GM15510 (cell line): Measurements from ENCODE around the gene SFSWAP.

Experiments used
- POLR2A ChIP-seq: IDR thresholded peaks from 3 replicates; pipeline ENCODE4 v1.6.1; 2011; ENCODE audit warnings: borderline replicate concordance; ENCODE audit not compliant: insufficient read length; ENCODE audit errors: extremely low read depth

The SFSWAP gene

DNA sequence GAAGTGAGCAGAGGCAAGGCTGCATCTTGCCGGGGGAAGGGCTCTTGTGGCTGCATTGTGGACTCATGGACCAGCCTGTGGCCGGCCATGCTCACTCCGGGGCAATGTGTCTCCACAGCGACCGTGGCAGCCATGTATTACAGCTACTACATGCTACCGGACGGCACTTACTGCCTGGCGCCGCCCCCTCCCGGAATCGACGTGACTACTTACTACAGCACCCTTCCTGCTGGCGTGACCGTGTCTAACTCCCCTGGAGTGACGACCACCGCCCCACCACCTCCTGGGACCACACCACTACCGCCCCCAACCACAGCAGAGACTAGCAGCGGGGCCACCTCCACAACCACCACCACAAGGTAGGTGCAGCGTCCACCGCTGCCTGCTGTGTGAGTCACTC, 42.1 kb downstream of the SFSWAP start:
- TF ChIP-seq POLR2A, result no peak

DNA sequence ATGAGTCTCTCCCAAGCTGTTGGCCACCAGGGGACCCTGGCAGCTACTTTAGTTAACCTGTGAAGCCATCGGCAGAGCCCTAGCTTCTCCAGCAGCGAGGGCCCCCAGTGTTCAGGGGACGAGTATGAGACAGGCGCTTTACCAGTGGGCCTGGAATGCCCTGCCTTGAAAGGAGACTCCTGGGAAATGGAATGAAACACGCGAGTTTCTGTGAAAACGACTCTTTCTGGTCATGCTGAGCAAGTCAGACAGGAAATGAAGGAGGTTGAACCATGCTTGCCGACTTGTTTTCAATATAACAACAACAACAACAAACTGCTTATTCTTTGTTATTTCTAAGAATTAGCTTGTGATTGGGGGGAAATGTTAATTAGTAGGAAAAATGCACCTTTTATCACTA, 42.9 kb downstream of the SFSWAP start:
- no peak for TF ChIP-seq POLR2A

DNA sequence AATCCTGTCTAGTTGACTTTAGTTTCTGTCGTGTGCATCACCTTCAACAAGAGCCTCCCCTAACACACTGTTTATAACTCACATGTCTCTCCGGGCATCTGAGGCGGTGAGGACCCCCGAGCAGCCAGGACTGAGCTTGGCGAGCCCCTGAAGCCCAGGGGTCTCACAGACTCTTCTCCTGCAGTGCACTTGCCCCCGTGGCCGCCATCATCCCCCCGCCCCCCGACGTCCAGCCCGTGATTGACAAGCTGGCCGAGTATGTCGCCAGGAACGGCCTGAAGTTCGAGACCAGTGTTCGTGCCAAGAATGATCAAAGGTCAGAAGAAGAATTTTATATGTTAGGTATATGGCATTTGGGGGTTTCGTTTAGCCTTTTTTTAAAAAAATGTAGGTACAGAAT, 43.3 kb downstream of the SFSWAP start:
- no peak for TF ChIP-seq POLR2A

DNA sequence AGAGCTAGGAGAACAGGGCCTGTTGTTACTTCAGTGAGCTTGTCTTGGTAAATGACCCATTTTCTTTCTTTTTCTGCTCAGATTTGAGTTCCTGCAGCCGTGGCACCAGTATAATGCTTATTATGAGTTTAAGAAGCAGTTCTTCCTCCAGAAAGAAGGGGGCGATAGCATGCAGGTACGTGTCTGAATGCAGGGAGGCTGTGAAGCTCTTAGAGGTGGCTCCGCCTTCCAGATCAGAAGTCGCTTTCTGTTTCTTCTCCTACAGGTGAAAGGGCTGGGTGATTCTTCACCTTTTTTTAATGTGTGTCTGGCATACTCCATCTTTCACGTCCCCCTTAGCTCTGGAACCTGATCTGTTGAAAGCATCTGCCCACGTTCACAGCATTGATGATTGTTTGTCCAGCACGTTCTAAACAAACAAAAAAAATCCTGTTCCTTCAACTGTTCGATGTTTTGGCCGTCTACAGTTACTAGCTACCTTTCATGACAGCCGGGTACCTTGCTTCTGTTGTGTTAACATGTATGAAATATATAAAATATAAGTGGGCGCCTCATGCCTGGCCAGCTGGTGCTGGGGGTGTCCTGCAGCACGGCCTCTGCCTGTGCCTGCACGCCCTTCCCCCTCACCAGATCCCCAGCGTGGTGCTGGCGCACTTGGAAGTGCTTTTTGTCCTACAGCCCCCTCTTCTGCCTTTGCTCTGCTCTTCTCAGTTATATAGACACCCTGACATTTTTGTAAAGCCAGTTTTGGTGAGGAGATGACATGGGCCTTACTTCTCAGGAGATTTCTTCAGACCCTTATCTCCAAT, 44.6 kb downstream of the SFSWAP start:
- TF ChIP-seq POLR2A, result no peak

DNA sequence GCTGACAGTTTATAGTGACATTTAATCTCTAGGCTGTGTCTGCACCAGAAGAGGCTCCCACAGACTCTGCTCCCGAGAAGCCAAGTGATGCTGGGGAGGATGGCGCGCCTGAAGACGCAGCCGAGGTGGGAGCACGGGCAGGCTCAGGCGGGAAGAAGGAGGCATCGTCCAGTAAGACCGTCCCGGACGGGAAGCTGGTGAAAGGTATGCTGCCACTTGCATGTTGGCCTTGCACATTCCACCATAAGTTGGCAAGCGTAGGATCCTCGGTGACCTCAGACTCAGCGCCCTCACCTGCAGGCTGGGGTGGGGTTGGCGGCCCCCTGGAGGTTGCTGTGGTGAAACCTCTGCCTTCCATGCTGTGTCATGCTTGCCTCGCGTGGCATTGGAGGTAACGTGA, 45.6 kb downstream of the SFSWAP start:
- TF ChIP-seq POLR2A, result no peak

DNA sequence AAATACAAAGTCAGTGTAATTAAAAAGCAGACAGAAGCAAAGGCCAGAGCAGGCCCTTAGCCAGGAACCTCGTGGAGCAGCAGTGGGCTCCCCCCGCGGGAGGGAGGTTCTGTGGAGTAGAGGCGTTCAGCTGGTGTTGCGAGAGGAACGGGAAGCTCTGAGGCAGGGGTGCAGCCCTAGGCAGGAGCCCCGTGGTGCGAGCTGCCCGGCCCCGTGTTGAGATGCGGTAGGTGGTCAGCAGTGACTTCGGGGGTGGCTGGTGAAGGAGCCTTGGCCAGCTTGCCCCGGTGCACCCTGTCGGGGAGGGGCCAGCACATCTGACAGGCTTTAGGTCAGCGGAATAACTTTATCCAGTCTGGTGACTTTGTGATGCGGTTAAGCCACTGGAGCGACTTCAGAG, 46.2 kb downstream of the SFSWAP start:
- no peak for TF ChIP-seq POLR2A

DNA sequence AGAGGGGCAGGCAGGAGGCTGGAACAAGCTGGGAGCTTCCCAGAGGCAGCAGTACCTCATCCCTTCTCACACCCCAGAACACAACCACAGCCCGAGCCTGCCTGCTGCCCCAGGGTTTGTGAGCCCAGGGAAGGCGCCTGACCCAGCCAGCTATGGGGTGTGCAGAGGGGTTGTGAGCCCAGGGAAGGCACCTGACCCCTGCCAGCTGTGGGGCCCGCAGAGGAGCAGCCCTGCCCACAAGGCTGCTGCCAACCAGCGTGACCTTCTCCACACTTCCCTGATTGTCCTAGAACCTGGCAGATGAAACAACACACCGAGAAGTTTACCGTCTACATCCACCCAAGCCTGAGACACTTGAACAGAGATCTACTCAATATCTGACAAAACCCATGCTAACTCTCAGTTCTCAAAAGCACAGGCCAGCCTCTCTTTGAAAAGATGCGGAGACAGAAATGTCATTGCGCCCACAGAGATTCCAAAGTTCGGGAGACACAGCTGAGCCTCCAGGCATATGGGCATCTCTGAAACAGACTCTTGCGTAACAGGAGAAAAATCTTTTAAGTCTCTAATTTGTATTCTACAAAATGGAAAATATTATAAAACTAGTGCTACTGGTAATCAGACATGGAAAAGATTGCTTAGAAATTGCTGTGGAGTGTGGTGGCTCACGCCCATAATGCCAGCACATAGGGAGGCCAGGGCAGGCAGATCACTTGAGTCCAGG, 47.3 kb downstream of the SFSWAP start:
- TF ChIP-seq POLR2A, result no peak

DNA sequence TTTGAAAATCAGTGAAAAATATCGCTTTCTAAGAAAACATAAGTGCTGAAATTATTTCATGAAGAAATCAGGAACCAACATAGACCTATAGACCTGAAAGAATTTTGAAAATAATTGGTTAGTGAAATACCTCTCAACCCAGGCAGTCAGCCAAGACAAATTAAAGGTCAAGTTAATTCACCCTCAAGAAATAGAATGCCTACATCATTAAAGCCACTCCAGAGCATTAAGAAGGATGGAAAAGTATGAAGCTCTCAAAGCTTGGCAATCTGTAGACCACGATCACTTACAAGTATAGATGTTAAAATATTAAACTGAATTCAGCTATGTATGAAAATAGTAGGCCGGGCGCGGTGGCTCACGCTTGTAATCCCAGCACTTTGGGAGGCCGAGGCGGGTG, 48.3 kb downstream of the SFSWAP start:
- no peak for TF ChIP-seq POLR2A

DNA sequence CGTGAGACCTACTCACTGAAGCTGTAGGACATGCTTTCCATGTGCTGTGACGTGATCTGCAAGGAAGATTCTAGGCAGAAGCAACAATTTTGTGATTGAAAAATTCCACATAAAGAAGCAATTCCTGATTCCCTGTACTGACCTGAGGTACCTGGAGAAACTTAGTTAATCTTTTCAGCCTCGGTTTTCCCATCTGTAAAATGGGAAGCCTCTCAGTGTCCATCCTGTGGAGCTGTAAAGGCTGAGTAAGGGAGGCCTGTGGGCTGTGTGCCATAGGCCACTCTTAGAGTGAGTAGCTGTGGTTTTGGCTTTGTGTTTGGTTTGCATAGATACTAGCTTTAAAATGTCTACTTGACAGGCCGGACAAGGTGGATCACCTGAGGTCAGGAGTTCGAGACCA, 50.7 kb downstream of the SFSWAP start:
- no peak for TF ChIP-seq POLR2A

DNA sequence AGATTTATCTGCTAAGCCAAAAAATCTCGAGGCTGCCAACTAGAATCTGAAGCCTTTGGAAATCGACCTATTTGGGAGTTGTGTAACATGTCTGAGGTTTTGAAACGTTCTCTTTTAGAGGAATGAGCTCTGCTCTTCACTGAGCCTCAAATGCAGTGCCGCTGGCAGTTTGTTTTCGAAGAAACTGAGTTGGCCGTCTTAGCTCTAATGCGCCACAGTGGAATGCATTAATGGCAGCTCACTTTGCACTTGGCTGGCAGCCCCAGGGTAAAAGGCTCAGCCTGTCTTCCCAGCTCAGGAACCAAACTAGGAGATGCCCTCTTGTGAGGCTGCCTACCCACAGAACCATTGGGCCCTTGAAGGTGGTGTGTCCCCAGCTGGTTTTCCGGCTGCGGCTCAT, 53.8 kb downstream of the SFSWAP start:
- TF ChIP-seq POLR2A, result no peak

DNA sequence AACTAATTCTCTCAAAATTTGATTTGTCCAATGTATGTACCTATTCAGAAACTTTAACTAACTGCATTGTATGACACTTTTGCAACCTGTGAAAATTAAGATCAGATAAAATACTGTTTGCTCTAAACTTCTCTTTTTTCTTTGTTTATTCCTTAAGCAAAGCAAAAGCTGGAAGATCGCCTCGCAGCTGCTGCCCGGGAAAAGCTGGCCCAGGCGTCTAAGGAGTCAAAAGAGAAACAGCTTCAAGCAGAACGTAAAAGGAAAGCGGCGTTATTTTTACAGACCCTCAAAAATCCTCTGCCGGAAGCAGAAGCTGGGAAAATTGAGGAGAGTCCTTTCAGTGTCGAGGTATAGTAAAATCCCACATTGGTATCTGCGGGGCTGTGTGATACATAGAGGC, 55.1 kb downstream of the SFSWAP start:
- TF ChIP-seq POLR2A, result no peak

DNA sequence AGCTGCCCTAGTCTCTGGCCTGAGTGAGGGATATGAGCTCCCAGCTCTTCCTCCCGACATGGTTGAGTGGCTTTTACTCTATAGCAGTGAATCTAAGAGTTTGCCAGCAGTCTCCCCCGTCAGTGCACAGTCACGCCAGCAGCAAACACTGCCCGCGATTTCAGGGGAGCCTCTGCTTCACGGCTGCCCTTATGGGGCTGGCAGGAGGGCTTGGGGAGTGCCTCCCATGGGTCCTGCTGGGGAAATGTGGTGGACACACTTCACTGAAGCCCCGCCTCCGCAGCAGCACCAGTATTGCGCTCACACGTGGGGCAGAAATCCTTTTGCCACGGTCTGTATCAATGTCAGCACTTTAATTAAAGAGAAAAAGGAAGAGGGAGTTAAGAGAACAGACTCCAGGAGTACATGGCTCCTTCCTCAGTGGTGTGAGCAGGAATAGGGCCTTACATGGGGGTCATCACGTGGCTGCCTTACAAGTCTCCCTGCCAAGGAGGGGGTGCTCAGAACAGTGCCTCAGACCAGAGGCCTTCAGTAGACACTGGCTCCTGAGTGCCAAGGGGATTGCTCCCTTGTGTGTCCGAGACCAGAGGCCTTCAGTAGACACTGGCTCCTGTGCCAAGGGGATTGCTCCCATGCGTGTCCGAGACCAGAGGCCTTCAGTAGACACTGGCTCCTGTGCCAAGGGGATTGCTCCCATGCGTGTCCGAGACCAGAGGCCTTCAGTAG, 55.7 kb downstream of the SFSWAP start:
- no peak for TF ChIP-seq POLR2A

DNA sequence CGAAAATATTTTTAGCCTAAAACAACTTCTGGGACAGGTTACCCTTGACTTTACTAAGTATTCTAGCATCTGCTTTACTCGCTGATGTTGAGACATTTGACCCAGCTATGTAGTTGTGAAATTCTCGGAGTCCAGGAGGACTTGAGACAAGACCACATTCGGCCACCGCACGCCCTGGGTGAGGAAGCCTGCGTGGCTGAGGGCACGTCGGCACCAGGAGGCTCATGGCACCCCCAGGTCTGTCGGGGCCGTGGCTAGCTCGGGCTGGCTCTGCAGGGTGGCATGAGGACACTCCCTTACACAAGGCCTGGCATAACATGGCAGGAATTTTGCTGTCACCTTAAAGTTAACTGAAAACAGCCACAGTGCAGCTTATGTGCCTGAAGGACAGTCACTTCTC, 59.2 kb downstream of the SFSWAP start:
- no peak for TF ChIP-seq POLR2A

DNA sequence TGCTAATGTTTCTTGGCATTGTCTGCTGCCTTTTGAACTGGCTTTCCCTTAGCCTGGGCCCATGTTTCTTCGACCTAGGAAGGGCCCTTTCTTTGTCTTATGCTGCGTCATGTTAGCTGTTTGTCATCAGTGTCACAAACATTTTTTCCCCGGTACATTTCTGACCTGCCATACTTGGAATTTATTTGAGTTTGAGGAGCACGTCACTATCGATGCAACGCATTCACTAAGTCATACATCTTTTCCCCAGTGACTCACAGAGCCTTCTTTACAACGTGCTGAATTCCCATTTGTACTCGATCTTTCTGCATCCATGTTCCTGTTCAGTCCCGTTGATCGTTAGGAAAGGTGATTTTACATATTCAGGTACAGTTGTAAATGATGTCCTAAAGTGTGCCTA, 61.1 kb downstream of the SFSWAP start:
- TF ChIP-seq POLR2A, result no peak

DNA sequence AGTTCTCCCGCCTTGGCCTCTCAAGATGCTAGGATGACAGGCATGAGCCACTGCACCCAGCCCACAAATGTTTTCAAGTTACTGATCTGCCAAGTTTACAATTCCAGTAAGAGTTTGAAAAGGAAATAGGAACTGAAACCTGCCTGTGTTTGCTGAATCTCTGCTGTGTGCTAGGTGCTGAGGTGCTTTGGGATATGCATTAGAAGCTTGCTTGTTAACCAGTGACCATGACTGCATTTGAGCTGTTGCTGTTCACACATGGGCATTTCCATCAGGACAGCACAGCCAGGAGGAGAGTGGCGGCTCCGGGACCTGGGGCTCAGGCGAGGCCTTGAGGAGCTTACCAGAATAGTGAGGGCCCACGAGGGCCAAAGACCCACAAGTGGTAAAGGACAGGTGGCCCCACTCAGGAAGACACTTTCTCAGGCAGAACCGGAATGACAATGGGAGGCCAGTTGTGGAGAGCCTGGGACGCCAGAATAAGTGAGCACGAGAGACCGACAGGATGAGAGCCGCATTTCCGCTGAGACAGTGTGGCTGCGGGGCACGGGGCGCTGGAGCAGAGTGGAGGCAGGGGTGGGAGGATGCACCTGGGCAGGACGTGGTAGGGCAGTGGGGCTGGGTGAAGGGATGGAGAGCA, 62.8 kb downstream of the SFSWAP start:
- no peak for TF ChIP-seq POLR2A
